DND-41 (cell line): ENCODE measurements around the gene USP12.
"Not testable (repeated sequence)": the region's sequence is repeated elsewhere in the genome, so short reads cannot be mapped to it uniquely, and the experiment has no call there.

Experiments
- ATAC-seq: fragments of 200-7000 bp; cut with Tn5 transposase; 3 replicates; pipeline ENCODE4 v1.9.1; 2021; ENCODE audit warnings: low read depth; ENCODE audit not compliant: insufficient read depth
- DNase-seq: peaks from one replicate; pipeline ENCODE4 v3.0.0-alpha.2; 2020
- H2AFZ ChIP-seq: 2 replicates; pipeline ENCODE4 v1.6.0; 2012; ENCODE audit warnings: low read depth, low read length
- H3K27ac ChIP-seq: 2 replicates; pipeline ENCODE4 v1.5.1; 2012; ENCODE audit warnings: low read length, inconsistent platforms
- H3K27me3 ChIP-seq: fragments of 200-600 bp; sonication (generic); 2 replicates; pipeline ENCODE4 v1.6.0; 2012; ENCODE audit warnings: low read length, mild to moderate bottlenecking, inconsistent platforms; ENCODE audit not compliant: insufficient read depth, poor library complexity
- H3K36me3 ChIP-seq: 2 replicates; pipeline ENCODE4 v1.5.1; 2012; ENCODE audit warnings: low read length, inconsistent platforms; ENCODE audit not compliant: insufficient read depth
- H3K4me1 ChIP-seq: 2 replicates; pipeline ENCODE4 v1.5.1; 2012; ENCODE audit warnings: mild to moderate bottlenecking, low read length; ENCODE audit not compliant: insufficient read depth
- H3K4me2 ChIP-seq: 2 replicates; pipeline ENCODE4 v1.6.0; 2012; ENCODE audit warnings: mild to moderate bottlenecking, moderate library complexity, low read length, inconsistent platforms; ENCODE audit not compliant: insufficient read depth
- H3K4me3 ChIP-seq, 2 experiments: fragments of 200-600 bp in 1 of 2; shearing (Covaris generic) in 1 of 2; 2 replicates each; pipeline ENCODE4 v1.5.1; 2012 to 2016; ENCODE audit warnings: inconsistent platforms in 2 of 2, low read length in 2 of 2, mild to moderate bottlenecking in 2 of 2, low read depth in 1 of 2, moderate library complexity in 1 of 2
- H3K79me2 ChIP-seq: 2 replicates; pipeline ENCODE4 v1.6.0; 2012; ENCODE audit warnings: low read length, inconsistent platforms; ENCODE audit not compliant: insufficient read depth
- H3K9ac ChIP-seq: 2 replicates; pipeline ENCODE4 v1.6.0; 2012; ENCODE audit warnings: low read depth, mild to moderate bottlenecking, inconsistent platforms, low read length, moderate library complexity
- H3K9me3 ChIP-seq: 2 replicates; pipeline ENCODE4 v1.5.1; 2012; ENCODE audit warnings: low read length, moderate library complexity, mild to moderate bottlenecking, inconsistent platforms; ENCODE audit not compliant: insufficient read depth, severe bottlenecking
- H4K20me1 ChIP-seq: 2 replicates; pipeline ENCODE4 v1.6.0; 2012; ENCODE audit warnings: low read length; ENCODE audit not compliant: insufficient read depth
- CTCF ChIP-seq: IDR thresholded peaks from 2 replicates; pipeline ENCODE4 v1.5.1; 2012; ENCODE audit warnings: borderline replicate concordance, low read length, moderate library complexity, mild to moderate bottlenecking; ENCODE audit not compliant: poor library complexity, severe bottlenecking; ENCODE audit errors: extremely low read depth
- EZH2 ChIP-seq: IDR thresholded peaks from 3 replicates; pipeline ENCODE4 v1.6.1; 2012; ENCODE audit warnings: borderline replicate concordance, low read depth, mild to moderate bottlenecking, moderate library complexity, low read length, inconsistent platforms; ENCODE audit not compliant: severe bottlenecking

Gene USP12

GRCh38 chr13:27077451-27077850, 94.2 kb downstream of the USP12 start:
- TF ChIP-seq CTCF (no peak), EZH2 (no peak)
- Histone ChIP-seq H3K4me2 (no peak overlapping the region), H3K4me3 (no peak overlapping the region), H4K20me1 (0 out of 2 replicates have a peak, but pooled peaks cover 2% of the 10 kb centered on the region), H3K36me3 (peaks cover 33% of the 10 kb centered on the region), H3K79me2 (no peaks in the 10 kb centered on the region), H3K4me1 (no peaks in the 10 kb centered on the region), H3K9me3 (no peaks in the 10 kb centered on the region), H2AFZ (no peak overlapping the region), H3K27me3 (no peaks in the 10 kb centered on the region), H3K9ac (no peak overlapping the region), H3K27ac (no peak overlapping the region)
- ATAC-seq, result no peak
- no peak for DNase-seq

DNA sequence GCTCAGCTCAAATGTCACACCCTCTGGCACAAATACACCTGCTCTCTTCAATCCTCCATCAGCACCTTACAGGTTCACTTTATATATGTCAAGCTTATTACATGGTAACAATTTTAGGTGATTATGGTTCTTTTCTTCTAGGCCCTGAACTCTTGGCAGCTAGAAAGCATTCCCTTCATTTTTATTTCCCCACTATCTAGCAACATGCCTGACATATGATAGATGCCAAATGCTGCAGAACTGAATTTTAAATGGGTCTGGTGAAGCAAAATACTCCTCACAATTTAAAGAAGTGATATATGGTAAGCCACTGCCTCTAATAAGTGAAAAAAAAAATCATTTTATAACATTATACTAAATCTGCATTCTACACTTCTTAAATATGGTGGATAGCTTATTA, 95.2 kb downstream of the USP12 start:
- H3K4me1 ChIP-seq, result no peaks in the 10 kb centered on the region
- no peak for DNase-seq
- TF ChIP-seq CTCF (no peak), EZH2 (no peak)
- H2AFZ ChIP-seq, result no peak overlapping the region
- H3K27ac ChIP-seq, result no peak overlapping the region
- H3K4me3 ChIP-seq, result no peak overlapping the region
- H3K4me2 ChIP-seq, result no peak overlapping the region
- 0 out of 2 replicates have a peak, but pooled peaks cover 2% of the 10 kb centered on the region for H4K20me1 ChIP-seq
- no peaks in the 10 kb centered on the region for H3K27me3 ChIP-seq
- ATAC-seq, result no peak
- H3K9me3 ChIP-seq, result no peaks in the 10 kb centered on the region
- H3K79me2 ChIP-seq, result no peaks in the 10 kb centered on the region
- H3K36me3 ChIP-seq, result peaks cover 32% of the 10 kb centered on the region
- no peak overlapping the region for H3K9ac ChIP-seq

DNA sequence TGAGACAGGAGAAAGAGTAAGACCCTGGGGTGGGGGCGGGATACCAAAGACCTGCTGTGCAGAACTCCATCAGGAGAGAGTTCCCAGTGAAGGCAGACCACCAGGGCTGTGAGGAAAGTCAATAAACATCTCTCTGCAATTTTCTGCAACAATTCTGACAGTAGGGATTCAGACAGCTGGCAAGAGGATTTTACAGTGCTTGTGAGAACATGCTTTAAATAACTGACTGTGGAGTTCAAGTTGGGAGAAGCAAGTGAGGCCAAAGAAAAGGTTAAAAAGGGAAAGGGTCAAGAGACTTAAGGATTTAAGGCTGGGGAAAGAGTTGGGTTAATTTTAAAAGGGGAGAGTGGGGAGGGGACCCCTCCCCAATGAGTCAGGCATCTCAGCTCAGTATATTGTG, 98.4 kb downstream of the USP12 start:
- peaks cover 36% of the 10 kb centered on the region for H3K36me3 ChIP-seq
- no peak overlapping the region for H3K9ac ChIP-seq
- H3K27me3 ChIP-seq, result no peaks in the 10 kb centered on the region
- no peak for DNase-seq
- H3K4me1 ChIP-seq, result no peaks in the 10 kb centered on the region
- H3K4me2 ChIP-seq, result no peak overlapping the region
- no peak for ATAC-seq
- H2AFZ ChIP-seq, result no peak overlapping the region
- H3K9me3 ChIP-seq, result no peaks in the 10 kb centered on the region
- TF ChIP-seq CTCF (no peak), EZH2 (no peak)
- no peak overlapping the region for H3K4me3 ChIP-seq
- H3K79me2 ChIP-seq, result no peaks in the 10 kb centered on the region
- H3K27ac ChIP-seq, result no peak overlapping the region
- no peaks in the 10 kb centered on the region for H4K20me1 ChIP-seq

DNA sequence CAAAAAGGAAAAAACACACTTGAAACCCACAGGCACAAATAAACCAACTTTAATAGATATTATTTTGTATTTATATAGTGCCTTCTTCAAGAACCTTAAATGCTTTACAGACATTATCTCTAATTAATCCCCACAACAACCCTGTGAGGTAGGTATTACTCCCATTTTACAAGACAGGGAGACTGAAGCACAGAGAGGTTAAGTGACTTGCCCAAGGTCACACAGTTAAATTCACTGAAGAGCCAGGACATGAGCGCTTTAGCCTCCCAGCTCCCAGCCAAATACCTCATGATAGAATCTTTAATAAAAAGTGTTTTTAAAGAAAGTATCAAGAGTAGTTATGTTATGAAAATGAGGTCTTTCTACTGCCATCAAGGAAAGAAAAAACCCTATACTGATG, 105.5 kb downstream of the USP12 start:
- ATAC-seq, H4K20me1 ChIP-seq, H3K4me3 ChIP-seq, H3K4me2 ChIP-seq, H3K4me1 ChIP-seq, H3K27me3 ChIP-seq, H3K9ac ChIP-seq, DNase-seq, H2AFZ ChIP-seq, H3K9me3 ChIP-seq, H3K27ac ChIP-seq, H3K79me2 ChIP-seq: not testable (repeated sequence)
- H3K36me3 ChIP-seq, result peaks cover 14% of the 10 kb centered on the region; the same call in 1 of the 2 replicates
